ENCODE measurements around the gene PABPC3. TPM values are rescaled to one million over a fixed set of nuclear protein-coding genes. Genes with fewer than 3 reads are reported as not detected.

Gene PABPC3
- total RNA-seq, 1 donor from 2014 or later = 0.22 TPM

DNA sequence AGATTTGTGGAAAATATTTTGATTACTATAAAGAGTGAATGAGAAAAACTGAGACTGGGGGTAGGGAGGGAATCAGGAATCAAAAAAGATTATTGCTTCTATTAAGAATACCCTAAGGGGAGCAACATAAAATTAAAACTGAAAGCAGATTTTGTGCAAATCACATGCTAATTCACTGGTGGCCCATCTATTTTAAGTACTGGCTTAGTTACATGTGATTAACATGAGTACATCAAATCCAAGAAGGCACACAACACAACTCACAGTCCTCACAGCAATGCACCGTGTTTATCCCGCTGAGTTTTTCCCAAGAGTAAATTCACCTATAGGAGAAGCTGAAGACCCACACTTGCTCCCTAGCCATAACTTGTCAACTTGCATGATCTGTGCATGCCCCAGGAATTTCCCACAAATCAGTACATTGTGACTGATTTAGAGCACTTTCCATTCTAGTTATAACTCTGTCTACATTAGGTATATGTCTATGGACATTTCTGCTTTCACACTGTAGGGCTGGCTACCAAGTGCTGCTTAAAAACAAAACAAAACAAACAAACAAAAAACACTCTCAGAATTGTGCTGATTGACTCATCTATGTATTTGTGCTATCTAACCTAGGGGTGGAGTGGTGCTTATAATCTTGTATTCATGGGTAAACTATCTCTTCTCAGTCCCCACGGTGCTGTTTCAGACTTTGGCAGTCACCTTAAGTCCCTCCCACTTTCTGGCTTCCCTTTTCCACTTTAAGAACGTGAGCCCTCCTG, 51.9 kb downstream of the PABPC3 start:
- H3K9me3 Mint-ChIP-seq (ENCODE audit: low read depth) = no peaks in the 10 kb centered on the region
- no peaks in the 10 kb centered on the region for H3K4me1 Mint-ChIP-seq (ENCODE audit: low read depth)
- TF ChIP-seq, protein P1, sequence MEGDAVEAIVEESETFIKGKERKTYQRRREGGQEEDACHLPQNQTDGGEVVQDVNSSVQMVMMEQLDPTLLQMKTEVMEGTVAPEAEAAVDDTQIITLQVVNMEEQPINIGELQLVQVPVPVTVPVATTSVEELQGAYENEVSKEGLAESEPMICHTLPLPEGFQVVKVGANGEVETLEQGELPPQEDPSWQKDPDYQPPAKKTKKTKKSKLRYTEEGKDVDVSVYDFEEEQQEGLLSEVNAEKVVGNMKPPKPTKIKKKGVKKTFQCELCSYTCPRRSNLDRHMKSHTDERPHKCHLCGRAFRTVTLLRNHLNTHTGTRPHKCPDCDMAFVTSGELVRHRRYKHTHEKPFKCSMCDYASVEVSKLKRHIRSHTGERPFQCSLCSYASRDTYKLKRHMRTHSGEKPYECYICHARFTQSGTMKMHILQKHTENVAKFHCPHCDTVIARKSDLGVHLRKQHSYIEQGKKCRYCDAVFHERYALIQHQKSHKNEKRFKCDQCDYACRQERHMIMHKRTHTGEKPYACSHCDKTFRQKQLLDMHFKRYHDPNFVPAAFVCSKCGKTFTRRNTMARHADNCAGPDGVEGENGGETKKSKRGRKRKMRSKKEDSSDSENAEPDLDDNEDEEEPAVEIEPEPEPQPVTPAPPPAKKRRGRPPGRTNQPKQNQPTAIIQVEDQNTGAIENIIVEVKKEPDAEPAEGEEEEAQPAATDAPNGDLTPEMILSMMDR (IDR thresholded peaks at IDR 0.05) = no peak
- DNase-seq (ENCODE audit: low spot score) = no peak
- H3K4me3 Mint-ChIP-seq (ENCODE audit: unreplicated experiment) = no peak overlapping the region
- H3K27me3 Mint-ChIP-seq (ENCODE audit: low read depth) = peaks cover 37% of the 10 kb centered on the region
- no peak overlapping the region for H3K27ac Mint-ChIP-seq (ENCODE audit: unreplicated experiment)
- no peaks in the 10 kb centered on the region for H3K36me3 Mint-ChIP-seq (ENCODE audit: low read depth)

DNA sequence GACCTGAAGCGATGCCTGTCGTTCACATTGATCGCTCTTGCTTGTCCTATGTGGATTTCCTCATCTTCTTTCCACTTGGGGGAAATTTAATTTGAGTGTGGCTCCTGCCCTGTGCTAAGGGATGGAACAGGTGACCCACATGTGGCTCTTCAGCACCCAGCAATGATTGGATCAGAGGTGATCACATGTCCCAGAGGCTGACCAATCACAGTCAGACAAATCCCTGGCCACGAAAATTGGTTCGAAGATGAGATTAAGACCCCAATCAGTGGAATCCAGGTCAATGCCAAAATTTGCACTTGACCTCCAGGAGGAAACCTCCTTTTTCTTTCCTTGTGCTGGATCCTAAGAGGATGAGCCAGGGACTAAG, 52.5 kb downstream of the PABPC3 start:
- Mint-ChIP-seq H3K36me3 (ENCODE audit: low read depth) (no peaks in the 10 kb centered on the region), H3K4me1 (ENCODE audit: low read depth) (no peaks in the 10 kb centered on the region), H3K27me3 (ENCODE audit: low read depth) (peaks cover 39% of the 10 kb centered on the region), H3K9me3 (ENCODE audit: low read depth) (no peaks in the 10 kb centered on the region), H3K4me3 (ENCODE audit: unreplicated experiment) (no peak overlapping the region), H3K27ac (ENCODE audit: unreplicated experiment) (no peak overlapping the region)
- TF ChIP-seq, protein P1 (IDR thresholded peaks at IDR 0.05) = no peak
- no peak for DNase-seq (ENCODE audit: low spot score)

Other genes starting within 250 kb of the PABPC3 start
- not detected in 3 replicates for gene AMER2, start 76.2 kb downstream of the PABPC3 start, total RNA-seq
- 19.8 to 20.8 TPM (median 20.7 TPM) in 3 replicates for gene MTMR6, start 191.4 kb downstream of the PABPC3 start, total RNA-seq
- 37.7 to 38.4 TPM (median 38.0 TPM) in 3 replicates for gene NUP58, start 205.5 kb downstream of the PABPC3 start, total RNA-seq

Data from chondrocyte (in vitro differentiated cells).